ENCODE data around the gene NAV1. TPM values are rescaled to one million over a fixed set of nuclear protein-coding genes. Genes with fewer than 3 reads are reported as not detected.
A peak's percentile ranks its signal among the peaks of the same experiment; 100 is the strongest.

NAV1 gene
- total RNA-seq, 1 donor from 2014 or later = 101 TPM

DNA sequence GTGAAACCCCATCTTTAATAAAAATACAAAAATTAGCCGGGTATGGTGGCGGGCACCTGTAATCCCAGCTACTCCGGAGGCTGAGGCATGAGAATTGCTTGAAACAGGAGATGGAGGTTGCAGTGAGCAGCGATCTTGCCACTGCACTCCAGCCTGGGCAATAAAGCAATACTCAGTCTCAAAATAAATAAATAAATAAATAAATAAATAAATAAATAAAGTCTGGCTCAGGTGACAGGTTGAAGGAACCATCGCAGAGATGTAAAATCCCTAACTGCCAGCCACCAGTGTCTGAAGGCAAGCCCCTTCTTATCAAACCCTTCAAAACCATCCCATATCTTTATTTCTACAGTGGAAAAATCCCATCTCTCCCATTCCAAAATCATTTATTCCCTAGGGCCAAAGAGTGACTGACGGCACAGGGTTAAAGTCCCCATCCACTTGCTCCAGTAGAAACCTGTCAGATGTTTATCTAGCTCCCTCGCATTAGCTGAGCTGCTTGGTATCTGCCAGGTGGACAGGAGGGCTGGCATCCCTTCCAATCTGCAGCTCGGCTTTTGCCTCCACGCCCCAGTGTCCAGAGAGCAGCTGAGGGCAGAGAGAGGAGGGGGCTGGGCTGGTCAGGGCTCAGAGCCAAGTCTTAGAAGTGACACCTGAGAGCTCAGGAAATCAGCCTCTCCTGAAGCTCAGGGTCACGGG is 37.0 kb upstream of the NAV1 start:
- DNase-seq (ENCODE audit: low spot score) = no peak
- Mint-ChIP-seq H3K9me3 (ENCODE audit: unreplicated experiment) (no peaks in the 10 kb centered on the region), H3K36me3 (ENCODE audit: low read depth, unreplicated experiment) (no peaks in the 10 kb centered on the region), H3K4me3 (ENCODE audit: unreplicated experiment) (no peak overlapping the region), H3K4me1 (ENCODE audit: unreplicated experiment) (peaks cover 62% of the 10 kb centered on the region), H3K27me3 (ENCODE audit: unreplicated experiment) (peaks cover 10% of the 10 kb centered on the region), H3K27ac (ENCODE audit: unreplicated experiment) (no peak overlapping the region)
- TF ChIP-seq, protein P1, sequence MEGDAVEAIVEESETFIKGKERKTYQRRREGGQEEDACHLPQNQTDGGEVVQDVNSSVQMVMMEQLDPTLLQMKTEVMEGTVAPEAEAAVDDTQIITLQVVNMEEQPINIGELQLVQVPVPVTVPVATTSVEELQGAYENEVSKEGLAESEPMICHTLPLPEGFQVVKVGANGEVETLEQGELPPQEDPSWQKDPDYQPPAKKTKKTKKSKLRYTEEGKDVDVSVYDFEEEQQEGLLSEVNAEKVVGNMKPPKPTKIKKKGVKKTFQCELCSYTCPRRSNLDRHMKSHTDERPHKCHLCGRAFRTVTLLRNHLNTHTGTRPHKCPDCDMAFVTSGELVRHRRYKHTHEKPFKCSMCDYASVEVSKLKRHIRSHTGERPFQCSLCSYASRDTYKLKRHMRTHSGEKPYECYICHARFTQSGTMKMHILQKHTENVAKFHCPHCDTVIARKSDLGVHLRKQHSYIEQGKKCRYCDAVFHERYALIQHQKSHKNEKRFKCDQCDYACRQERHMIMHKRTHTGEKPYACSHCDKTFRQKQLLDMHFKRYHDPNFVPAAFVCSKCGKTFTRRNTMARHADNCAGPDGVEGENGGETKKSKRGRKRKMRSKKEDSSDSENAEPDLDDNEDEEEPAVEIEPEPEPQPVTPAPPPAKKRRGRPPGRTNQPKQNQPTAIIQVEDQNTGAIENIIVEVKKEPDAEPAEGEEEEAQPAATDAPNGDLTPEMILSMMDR (IDR thresholded peaks at IDR 0.05; ENCODE audit: unreplicated experiment) = no peak

DNA sequence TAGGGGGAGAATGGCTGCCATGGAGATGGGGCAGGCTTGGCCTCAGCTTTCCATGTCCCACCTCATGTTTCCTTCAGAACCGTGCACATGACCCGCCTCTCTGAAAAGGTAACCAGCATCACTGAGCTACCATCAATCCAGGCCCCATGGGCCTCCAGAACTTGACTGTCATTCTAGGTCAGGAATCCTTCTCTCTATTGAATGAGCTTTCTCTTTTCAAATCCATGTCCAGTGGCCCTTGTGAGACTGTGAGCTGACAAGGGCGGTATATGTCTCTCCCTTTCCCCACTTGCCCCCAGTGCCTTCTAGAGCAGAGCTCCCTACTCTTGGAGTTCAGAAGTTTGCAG is 36.4 kb upstream of the NAV1 start:
- Mint-ChIP-seq H3K27me3 (ENCODE audit: unreplicated experiment) (peaks cover 10% of the 10 kb centered on the region), H3K36me3 (ENCODE audit: low read depth, unreplicated experiment) (no peaks in the 10 kb centered on the region), H3K4me3 (ENCODE audit: unreplicated experiment) (peak overlapping the region; percentile 59), H3K27ac (ENCODE audit: unreplicated experiment) (no peak overlapping the region), H3K9me3 (ENCODE audit: unreplicated experiment) (no peaks in the 10 kb centered on the region), H3K4me1 (ENCODE audit: unreplicated experiment) (peaks cover 66% of the 10 kb centered on the region)
- TF ChIP-seq, protein P1 (IDR thresholded peaks at IDR 0.05; ENCODE audit: unreplicated experiment) = no peak
- DNase-seq (ENCODE audit: low spot score) = no peak

DNA sequence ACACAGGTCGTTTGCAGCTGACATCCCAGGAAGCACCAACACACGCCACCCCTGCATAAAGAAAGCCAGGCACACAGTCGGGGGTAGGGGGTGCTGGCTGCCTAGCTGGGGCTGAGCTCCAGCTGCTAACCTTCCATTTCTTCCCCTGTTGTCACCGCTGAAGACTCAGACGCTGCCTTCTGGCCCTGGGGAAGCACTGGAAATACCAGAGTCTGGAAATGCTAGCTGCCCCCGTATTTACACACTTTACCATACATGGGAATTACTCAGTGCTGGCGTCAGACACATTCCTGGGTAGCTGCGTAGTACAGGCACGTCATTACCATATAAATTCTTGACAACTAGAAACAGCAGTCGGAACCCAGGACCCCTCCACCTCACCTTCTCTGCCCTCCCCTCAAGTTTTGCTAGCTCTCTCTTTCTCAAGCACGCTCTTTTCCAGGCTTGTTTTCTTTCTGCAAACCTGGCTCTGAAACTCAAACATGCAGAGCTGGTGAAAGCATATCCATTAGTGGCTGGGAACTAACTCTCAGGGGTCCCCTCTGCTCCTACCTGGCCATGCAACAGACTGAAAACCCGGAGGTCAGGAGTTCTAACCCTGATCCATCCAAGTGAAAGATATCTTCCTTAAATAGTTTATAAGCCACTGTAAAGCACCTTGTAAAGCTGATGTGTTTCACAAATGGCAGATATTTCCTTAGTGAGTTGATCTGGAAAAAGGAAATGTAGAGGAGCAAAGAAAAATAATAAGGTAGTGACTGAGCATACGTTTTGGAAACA is 35.3 kb upstream of the NAV1 start:
- peaks cover 68% of the 10 kb centered on the region for H3K4me1 Mint-ChIP-seq (ENCODE audit: unreplicated experiment)
- no peak for DNase-seq (ENCODE audit: low spot score)
- TF ChIP-seq, protein P1 (IDR thresholded peaks at IDR 0.05; ENCODE audit: unreplicated experiment) = no peak
- peak overlapping the region; percentile 90 for H3K27ac Mint-ChIP-seq (ENCODE audit: unreplicated experiment)
- peaks cover 10% of the 10 kb centered on the region for H3K27me3 Mint-ChIP-seq (ENCODE audit: unreplicated experiment)
- no peaks in the 10 kb centered on the region for H3K36me3 Mint-ChIP-seq (ENCODE audit: low read depth, unreplicated experiment)
- H3K4me3 Mint-ChIP-seq (ENCODE audit: unreplicated experiment) = peak overlapping the region; percentile 10
- H3K9me3 Mint-ChIP-seq (ENCODE audit: unreplicated experiment) = no peaks in the 10 kb centered on the region

DNA sequence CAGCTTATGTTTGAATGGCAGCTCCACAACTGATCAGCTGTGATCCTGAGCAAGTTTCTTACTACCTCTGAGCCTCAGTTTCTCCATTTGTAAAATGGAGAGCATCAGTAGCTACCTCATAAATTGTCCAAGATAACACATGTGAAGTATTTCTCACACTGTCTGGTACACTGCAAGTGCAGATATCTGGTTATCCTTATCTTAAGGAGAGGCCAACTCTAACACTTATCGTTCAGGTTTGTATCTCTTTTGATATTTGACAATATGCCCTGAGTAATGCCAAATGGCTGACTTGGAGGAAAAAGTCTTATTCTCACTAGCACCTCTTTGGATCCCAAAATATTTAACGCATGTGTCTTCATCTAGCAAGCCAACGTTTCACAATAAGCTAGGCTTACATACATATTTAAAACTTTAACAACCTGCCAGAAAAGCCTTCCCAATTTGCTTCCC is 34.7 kb upstream of the NAV1 start:
- Mint-ChIP-seq H3K4me3 (ENCODE audit: unreplicated experiment) (no peak overlapping the region), H3K9me3 (ENCODE audit: unreplicated experiment) (no peaks in the 10 kb centered on the region), H3K27ac (ENCODE audit: unreplicated experiment) (peak overlapping the region; percentile 67), H3K4me1 (ENCODE audit: unreplicated experiment) (peaks cover 65% of the 10 kb centered on the region), H3K27me3 (ENCODE audit: unreplicated experiment) (peaks cover 10% of the 10 kb centered on the region), H3K36me3 (ENCODE audit: low read depth, unreplicated experiment) (no peaks in the 10 kb centered on the region)
- TF ChIP-seq, protein P1 (IDR thresholded peaks at IDR 0.05; ENCODE audit: unreplicated experiment) = no peak
- no peak for DNase-seq (ENCODE audit: low spot score)
